H1 (cell line): ENCODE data around the gene ATP6V1C2. TPM values are rescaled to one million over a fixed set of nuclear protein-coding genes. Genes with fewer than 3 reads are reported as not detected.

Experiments
- CHD7 ChIP-seq: fragments of 300-600 bp; sonication (generic); IDR thresholded peaks from 2 replicates; pipeline ENCODE4 v1.7.1; 2012; ENCODE audit warnings: low read length, moderate library complexity, mild to moderate bottlenecking, inconsistent platforms; ENCODE audit not compliant: insufficient replicate concordance
- HDAC6 ChIP-seq: IDR thresholded peaks from one replicate; pipeline ENCODE4 v1.7.1; 2012; ENCODE audit warnings: low read depth, mild to moderate bottlenecking, inconsistent platforms, low read length, moderate library complexity
- polyA plus RNA-seq, 7 experiments: library from polyadenylated mRNA; depleted of rRNA in 3 of 7; stranded (reverse) in 5 of 7; unstranded in 2 of 7; fragments of >200 nt in 5 of 7; fragments of 200-250 nt in 2 of 7; gene quantifications; 1 replicate in 5 of 7; 2 replicates in 1 of 7; 4 replicates in 1 of 7; pipeline versions ENCODE4 v1.2.1 to v1.2.3, GENCODE V29; 2011 to 2013; ENCODE audit warnings: missing spikeins in 2 of 7, mixed read lengths in 2 of 7
- total RNA-seq: library from RNA; stranded (reverse); fragmentation: NEBNext Ultra II Directional; extraction: Animal tissue kit (Norgen Biotek cat#: 25700); gene quantifications from 2 replicates; pipeline ENCODE4 v1.2.1, GENCODE V29; 2021

The ATP6V1C2 gene
- total and polyA plus RNA-seq, 2 of the 8 experiments (the other 6 are each of a cell fraction or from before 2014, with no cell fraction given) = 0.29 to 0.74 TPM

- TF ChIP-seq CHD7 = no peak
- no peak for TF ChIP-seq HDAC6
Measured at GRCh38 chr2:10740226-10740625, 18.8 kb downstream of the ATP6V1C2 start (continued).
